ENCODE measurements around the gene PROB1.
"Not testable (repeated sequence)": the region's sequence is repeated elsewhere in the genome, so short reads cannot be mapped to it uniquely, and the experiment has no call there.

Gene PROB1

GRCh38 chr5:139378101-139378825 is 16.6 kb downstream of the PROB1 start:
- DNase-seq: no peak

GRCh38 chr5:139377226-139377625 is 17.7 kb downstream of the PROB1 start:
- DNase-seq: no peak

- DNase-seq: no peak
Observed at GRCh38 chr5:139376364-139376763, 18.5 kb downstream of the PROB1 start.

GRCh38 chr5:139374909-139375308 is 20.0 kb downstream of the PROB1 start:
- no peak for DNase-seq

GRCh38 chr5:139371482-139372435 is 23.1 kb downstream of the PROB1 start:
- DNase-seq: no peak

- DNase-seq: no peak
Observed at GRCh38 chr5:139369181-139369580, 25.7 kb downstream of the PROB1 start.

GRCh38 chr5:139368613-139369012 is 26.3 kb downstream of the PROB1 start:
- DNase-seq: no peak

- no peak for DNase-seq
Observed at GRCh38 chr5:139364466-139364865, 30.4 kb downstream of the PROB1 start.

- DNase-seq: no peak
Observed at GRCh38 chr5:139363937-139364336, 31.0 kb downstream of the PROB1 start.

- DNase-seq: no peak
Observed at GRCh38 chr5:139361835-139362429, 33.0 kb downstream of the PROB1 start.

GRCh38 chr5:139360384-139360783 is 34.5 kb downstream of the PROB1 start:
- no peak for DNase-seq

GRCh38 chr5:139358064-139358463 is 36.8 kb downstream of the PROB1 start:
- DNase-seq: no peak

GRCh38 chr5:139355900-139356299 is 39.0 kb downstream of the PROB1 start:
- DNase-seq: not testable (repeated sequence)

GRCh38 chr5:139354186-139354585 is 40.7 kb downstream of the PROB1 start:
- no peak for DNase-seq

- DNase-seq: not testable (repeated sequence)
Observed at GRCh38 chr5:139347863-139348262, 47.0 kb downstream of the PROB1 start.

GRCh38 chr5:139345442-139345841 is 49.5 kb downstream of the PROB1 start:
- DNase-seq: not testable (repeated sequence)

- no peak for DNase-seq
Observed at GRCh38 chr5:139344177-139344576, 50.7 kb downstream of the PROB1 start.

- no peak for DNase-seq
Observed at GRCh38 chr5:139343476-139343875, 51.4 kb downstream of the PROB1 start.

- DNase-seq: no peak
Observed at GRCh38 chr5:139342423-139342723, 52.5 kb downstream of the PROB1 start.

GRCh38 chr5:139341689-139342422 is 53.0 kb downstream of the PROB1 start, which contains the start of gene PAIP2:
Gene PAIP2 (plus strand): TSS chr5:139341854. CDS start chr5:139363785, 21,931 bp downstream.
- peak; percentile 69 for DNase-seq

- DNase-seq: no peak
Observed at GRCh38 chr5:139341187-139341688, 53.7 kb downstream of the PROB1 start.
